HL-60 (cell line): ENCODE measurements around the gene PRKAR1B.

ENCODE experiments used
- GABPA ChIP-seq: IDR thresholded peaks from 2 replicates; pipeline ENCODE4 v1.6.1; 2012; ENCODE audit warnings: low read depth
- POLR2AphosphoS5 ChIP-seq: IDR thresholded peaks from 2 replicates; pipeline ENCODE4 v1.6.1; 2012; ENCODE audit warnings: low read depth
- TF ChIP-seq, protein P1 (sequence below): IDR thresholded peaks from 2 replicates; pipeline ENCODE4 v1.6.1; 2012; ENCODE audit warnings: low read depth; ENCODE audit not compliant: insufficient replicate concordance
- TF ChIP-seq, protein P2 (sequence below): IDR thresholded peaks from one replicate; pipeline ENCODE4 v1.5.1; 2011; ENCODE audit warnings: low read length, control low read depth, inconsistent platforms; ENCODE audit not compliant: insufficient read depth

DNA sequence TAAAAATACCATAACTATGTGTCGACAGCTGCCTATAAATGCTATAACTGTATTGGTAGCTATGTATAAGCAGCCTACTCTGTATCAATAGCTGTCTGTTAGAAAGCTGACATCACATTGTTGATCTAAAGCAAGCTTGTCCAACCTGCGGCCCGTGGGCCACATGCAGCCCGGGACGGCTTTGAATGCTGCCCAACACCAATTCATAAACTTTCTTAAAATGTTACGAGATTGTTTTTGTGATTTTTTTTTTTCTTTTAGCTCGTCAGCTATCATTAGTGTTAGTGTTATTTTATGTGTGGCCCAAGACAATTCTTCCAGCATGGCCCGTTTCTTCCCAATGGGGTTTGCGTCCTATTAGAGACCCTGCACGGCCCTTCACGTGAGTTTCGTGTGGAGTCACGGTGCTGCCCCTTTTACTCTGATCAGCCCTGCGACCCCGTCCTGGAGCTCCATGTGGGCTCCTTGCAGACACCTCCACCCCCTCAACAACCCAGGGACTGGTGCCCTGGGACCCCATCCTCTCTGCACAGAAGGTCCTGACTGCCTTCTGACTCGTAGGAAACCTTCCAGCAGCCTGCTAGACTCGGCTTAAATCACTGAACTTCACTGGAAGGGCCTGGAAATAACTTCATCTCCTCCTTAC, 4.5 kb upstream of the PRKAR1B start:
- TF ChIP-seq, protein P1, sequence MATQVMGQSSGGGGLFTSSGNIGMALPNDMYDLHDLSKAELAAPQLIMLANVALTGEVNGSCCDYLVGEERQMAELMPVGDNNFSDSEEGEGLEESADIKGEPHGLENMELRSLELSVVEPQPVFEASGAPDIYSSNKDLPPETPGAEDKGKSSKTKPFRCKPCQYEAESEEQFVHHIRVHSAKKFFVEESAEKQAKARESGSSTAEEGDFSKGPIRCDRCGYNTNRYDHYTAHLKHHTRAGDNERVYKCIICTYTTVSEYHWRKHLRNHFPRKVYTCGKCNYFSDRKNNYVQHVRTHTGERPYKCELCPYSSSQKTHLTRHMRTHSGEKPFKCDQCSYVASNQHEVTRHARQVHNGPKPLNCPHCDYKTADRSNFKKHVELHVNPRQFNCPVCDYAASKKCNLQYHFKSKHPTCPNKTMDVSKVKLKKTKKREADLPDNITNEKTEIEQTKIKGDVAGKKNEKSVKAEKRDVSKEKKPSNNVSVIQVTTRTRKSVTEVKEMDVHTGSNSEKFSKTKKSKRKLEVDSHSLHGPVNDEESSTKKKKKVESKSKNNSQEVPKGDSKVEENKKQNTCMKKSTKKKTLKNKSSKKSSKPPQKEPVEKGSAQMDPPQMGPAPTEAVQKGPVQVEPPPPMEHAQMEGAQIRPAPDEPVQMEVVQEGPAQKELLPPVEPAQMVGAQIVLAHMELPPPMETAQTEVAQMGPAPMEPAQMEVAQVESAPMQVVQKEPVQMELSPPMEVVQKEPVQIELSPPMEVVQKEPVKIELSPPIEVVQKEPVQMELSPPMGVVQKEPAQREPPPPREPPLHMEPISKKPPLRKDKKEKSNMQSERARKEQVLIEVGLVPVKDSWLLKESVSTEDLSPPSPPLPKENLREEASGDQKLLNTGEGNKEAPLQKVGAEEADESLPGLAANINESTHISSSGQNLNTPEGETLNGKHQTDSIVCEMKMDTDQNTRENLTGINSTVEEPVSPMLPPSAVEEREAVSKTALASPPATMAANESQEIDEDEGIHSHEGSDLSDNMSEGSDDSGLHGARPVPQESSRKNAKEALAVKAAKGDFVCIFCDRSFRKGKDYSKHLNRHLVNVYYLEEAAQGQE = no peak
- TF ChIP-seq POLR2AphosphoS5 (no peak), GABPA (no peak)
- TF ChIP-seq, protein P2, sequence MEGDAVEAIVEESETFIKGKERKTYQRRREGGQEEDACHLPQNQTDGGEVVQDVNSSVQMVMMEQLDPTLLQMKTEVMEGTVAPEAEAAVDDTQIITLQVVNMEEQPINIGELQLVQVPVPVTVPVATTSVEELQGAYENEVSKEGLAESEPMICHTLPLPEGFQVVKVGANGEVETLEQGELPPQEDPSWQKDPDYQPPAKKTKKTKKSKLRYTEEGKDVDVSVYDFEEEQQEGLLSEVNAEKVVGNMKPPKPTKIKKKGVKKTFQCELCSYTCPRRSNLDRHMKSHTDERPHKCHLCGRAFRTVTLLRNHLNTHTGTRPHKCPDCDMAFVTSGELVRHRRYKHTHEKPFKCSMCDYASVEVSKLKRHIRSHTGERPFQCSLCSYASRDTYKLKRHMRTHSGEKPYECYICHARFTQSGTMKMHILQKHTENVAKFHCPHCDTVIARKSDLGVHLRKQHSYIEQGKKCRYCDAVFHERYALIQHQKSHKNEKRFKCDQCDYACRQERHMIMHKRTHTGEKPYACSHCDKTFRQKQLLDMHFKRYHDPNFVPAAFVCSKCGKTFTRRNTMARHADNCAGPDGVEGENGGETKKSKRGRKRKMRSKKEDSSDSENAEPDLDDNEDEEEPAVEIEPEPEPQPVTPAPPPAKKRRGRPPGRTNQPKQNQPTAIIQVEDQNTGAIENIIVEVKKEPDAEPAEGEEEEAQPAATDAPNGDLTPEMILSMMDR = no peak
